ENCODE measurements around the gene YIF1B.

DNA sequence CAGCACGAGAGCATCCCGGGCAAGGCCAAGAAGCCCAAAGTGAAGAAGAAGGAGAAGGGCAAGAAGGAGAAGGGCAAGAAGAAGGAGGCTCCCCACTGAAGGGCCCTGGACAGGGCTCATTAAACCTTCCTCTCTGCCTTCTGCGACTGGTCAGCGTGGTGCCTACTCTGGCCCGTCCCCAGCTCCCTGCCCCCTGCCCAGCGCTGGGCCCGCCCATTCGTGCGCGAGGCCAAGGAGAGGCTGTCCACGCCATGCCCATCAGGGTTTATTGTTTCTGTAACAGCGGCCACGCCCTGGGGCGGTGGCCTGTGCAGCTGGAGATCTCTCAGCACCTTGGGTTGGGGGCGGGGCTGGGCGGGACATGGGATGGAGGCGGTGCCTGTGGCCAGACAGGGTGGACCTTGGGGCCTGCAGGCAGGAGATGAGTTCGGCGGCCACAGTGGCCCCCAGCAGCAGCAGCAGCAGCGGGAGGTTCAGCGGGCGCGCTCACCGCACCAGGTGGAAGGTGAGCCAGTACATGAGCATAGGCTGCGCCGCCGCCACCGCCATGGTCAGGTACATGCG lies 10.8 kb downstream of the YIF1B start:
- TF ChIP-seq, protein P1, sequence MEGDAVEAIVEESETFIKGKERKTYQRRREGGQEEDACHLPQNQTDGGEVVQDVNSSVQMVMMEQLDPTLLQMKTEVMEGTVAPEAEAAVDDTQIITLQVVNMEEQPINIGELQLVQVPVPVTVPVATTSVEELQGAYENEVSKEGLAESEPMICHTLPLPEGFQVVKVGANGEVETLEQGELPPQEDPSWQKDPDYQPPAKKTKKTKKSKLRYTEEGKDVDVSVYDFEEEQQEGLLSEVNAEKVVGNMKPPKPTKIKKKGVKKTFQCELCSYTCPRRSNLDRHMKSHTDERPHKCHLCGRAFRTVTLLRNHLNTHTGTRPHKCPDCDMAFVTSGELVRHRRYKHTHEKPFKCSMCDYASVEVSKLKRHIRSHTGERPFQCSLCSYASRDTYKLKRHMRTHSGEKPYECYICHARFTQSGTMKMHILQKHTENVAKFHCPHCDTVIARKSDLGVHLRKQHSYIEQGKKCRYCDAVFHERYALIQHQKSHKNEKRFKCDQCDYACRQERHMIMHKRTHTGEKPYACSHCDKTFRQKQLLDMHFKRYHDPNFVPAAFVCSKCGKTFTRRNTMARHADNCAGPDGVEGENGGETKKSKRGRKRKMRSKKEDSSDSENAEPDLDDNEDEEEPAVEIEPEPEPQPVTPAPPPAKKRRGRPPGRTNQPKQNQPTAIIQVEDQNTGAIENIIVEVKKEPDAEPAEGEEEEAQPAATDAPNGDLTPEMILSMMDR (conservative IDR thresholded peaks at IDR 0.05; ENCODE audit: low read depth in 2 of 2) = no peak
- TF ChIP-seq, protein P2, sequence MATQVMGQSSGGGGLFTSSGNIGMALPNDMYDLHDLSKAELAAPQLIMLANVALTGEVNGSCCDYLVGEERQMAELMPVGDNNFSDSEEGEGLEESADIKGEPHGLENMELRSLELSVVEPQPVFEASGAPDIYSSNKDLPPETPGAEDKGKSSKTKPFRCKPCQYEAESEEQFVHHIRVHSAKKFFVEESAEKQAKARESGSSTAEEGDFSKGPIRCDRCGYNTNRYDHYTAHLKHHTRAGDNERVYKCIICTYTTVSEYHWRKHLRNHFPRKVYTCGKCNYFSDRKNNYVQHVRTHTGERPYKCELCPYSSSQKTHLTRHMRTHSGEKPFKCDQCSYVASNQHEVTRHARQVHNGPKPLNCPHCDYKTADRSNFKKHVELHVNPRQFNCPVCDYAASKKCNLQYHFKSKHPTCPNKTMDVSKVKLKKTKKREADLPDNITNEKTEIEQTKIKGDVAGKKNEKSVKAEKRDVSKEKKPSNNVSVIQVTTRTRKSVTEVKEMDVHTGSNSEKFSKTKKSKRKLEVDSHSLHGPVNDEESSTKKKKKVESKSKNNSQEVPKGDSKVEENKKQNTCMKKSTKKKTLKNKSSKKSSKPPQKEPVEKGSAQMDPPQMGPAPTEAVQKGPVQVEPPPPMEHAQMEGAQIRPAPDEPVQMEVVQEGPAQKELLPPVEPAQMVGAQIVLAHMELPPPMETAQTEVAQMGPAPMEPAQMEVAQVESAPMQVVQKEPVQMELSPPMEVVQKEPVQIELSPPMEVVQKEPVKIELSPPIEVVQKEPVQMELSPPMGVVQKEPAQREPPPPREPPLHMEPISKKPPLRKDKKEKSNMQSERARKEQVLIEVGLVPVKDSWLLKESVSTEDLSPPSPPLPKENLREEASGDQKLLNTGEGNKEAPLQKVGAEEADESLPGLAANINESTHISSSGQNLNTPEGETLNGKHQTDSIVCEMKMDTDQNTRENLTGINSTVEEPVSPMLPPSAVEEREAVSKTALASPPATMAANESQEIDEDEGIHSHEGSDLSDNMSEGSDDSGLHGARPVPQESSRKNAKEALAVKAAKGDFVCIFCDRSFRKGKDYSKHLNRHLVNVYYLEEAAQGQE (IDR thresholded peaks at IDR 0.05; ENCODE audit: unreplicated experiment) = no peak
- TF ChIP-seq EZH2 (IDR thresholded peaks at IDR 0.05; ENCODE audit: low read depth, unreplicated experiment) = no peak
